Heart right ventricle (tissue), 16 donors: Measurements from ENCODE around the gene GATD1. TPM values are rescaled to one million over a fixed set of nuclear protein-coding genes. Genes with fewer than 3 reads are reported as not detected.

Source experiments
- ATAC-seq, 8 donors: fragments of 200-7000 bp; cut with Tn5 transposase; one replicate each; pipeline ENCODE4 v1.9.1; 2020; ENCODE audit warnings: mild to moderate bottlenecking in 8 of 8, moderate library complexity in 8 of 8, moderate number of reproducible peaks in 1 of 8
- DNase-seq, 2 donors: peaks; one replicate each; pipeline ENCODE4 v3.0.0-alpha.2; 2020
- H3K27ac ChIP-seq, 10 donors: fragments of 200-600 bp; sonication (generic) in 2 of 10; one replicate each; pipeline versions ENCODE4 v1.5.0 to v1.8.0; 2020 to 2022; ENCODE audit warnings: mild to moderate bottlenecking in 3 of 10
- H3K27me3 ChIP-seq, 7 donors: fragments of 200-600 bp; one replicate each; pipeline ENCODE4 v1.8.0; 2021 to 2022; ENCODE audit warnings: mild to moderate bottlenecking in 2 of 7
- H3K36me3 ChIP-seq, 9 donors: fragments of 200-600 bp; sonication (generic) in 1 of 9; one replicate each; pipeline versions ENCODE4 v1.5.0 to v1.8.0; 2020 to 2022; ENCODE audit warnings: mild to moderate bottlenecking in 2 of 9
- H3K4me1 ChIP-seq, 9 donors: fragments of 200-600 bp; sonication (generic) in 1 of 9; one replicate each; pipeline versions ENCODE4 v1.5.0 to v1.8.0; 2020 to 2022; ENCODE audit warnings: mild to moderate bottlenecking in 4 of 9
- H3K4me3 ChIP-seq, 10 donors: fragments of 200-600 bp; sonication (generic) in 2 of 10; one replicate each; pipeline versions ENCODE4 v1.5.0 to v1.8.0; 2020 to 2022; ENCODE audit warnings: mild to moderate bottlenecking in 7 of 10, moderate library complexity in 2 of 10
- H3K9me3 ChIP-seq, 11 donors: fragments of 200-600 bp in 10 of 11; sonication (generic) in 2 of 11; one replicate each; pipeline versions ENCODE4 v1.5.0 to v1.8.0; 2013 to 2022; ENCODE audit warnings: mild to moderate bottlenecking in 2 of 11, control low read depth in 1 of 11, moderate library complexity in 1 of 11
- CTCF ChIP-seq, 9 donors: fragments of 200-600 bp; sonication (generic) in 2 of 9; IDR thresholded peaks; one replicate each; pipeline versions ENCODE4 v1.5.0 to v1.8.0; 2021 to 2022; ENCODE audit warnings: antibody characterized with exemption in 9 of 9, mild to moderate bottlenecking in 5 of 9, moderate library complexity in 1 of 9
- WGBS, 2 donors: extraction: QIAGEN DNeasy Blood & Tissue Kit; methylation state at CpG; one replicate each; pipeline ENCODE4 v1.1.7; 2013; ENCODE audit warnings: inconsistent platforms in 1 of 2; 5-methylcytosine and 5-hydroxymethylcytosine counted together
- intact Hi-C, 10 donors: fragments of 100-400 bp; cut with DNase I; formaldehyde crosslinking; loops; one replicate each; pipeline versions ENCODE4 v1.11.1 to v1.14.2; 2022
- polyA plus RNA-seq, 2 donors: library from polyadenylated mRNA; stranded (reverse); fragments of 200-250 nt; gene quantifications; one replicate each; pipeline ENCODE4 v1.2.3, GENCODE V29; 2013
- total RNA-seq, 10 donors: library from RNA; stranded (reverse); fragmentation: NEBNext Ultra II Directional in 3 of 10; extraction: Animal tissue kit (Norgen Biotek cat#: 25700) in 3 of 10; gene quantifications; one replicate each; pipeline versions ENCODE4 v1.2.1 to v1.2.4, GENCODE V29; 2021 to 2023
- donor health status: Arrhythmogenic right ventricular cardiomyopathy.
- donor health status: ischemic (EF 13 %, LVEDD 7.1; RV severe dilation, severe dysfunction).
- donor health status: healthy with polysubstance abuse.
- donor health status: DM: no; HTN: yes; CAD: no.
- donor health status: DM: no; HTN: no; CAD: no.
- donor health status: ischemic (EF 25% LVEDD 6.9; RV normal size, moderate dysfunction).
- donor health status: ischemic (EF 25% LVEDD 5.7; RV mildly dilated, moderate dysfunction).
- donor health status: healthy.
- donor health status: DM: yes; HTN: yes; CAD: no.
- donor health status: Ischemic cardiomyopathy.
- donor health status: ischemic (EF 35%, LVEDD 5.7; RV mildly dilated, moderate dysfunction).
- donor health status: nonischemic (EF 11% LVEDD 7.7; RV severe dilation, severe dysfunction).
- donor health status: DM: yes; HTN: yes; CAD: no.
- donor health status: PGD.
- donor health status: ischemic (EF 29% LVEDD 5.4; RV normal size, mild dysfunction).
- donor health status: nonischemic (EF 23%, LVEDD 6.1; RV moderate dilation, normal function).

GATD1 gene
- total and polyA plus RNA-seq, 12 donors: 15.0 to 32.4 (median 26.0) TPM

GRCh38 chr11:766936-767210 is 10.4 kb downstream of the GATD1 start:
- intact Hi-C loops: no loop called here
- no peak overlapping the region for H3K4me3 ChIP-seq
- 95 to 97% methylated on average over 2 of the region's 2 CpGs for WGBS, 2 donors
- H3K36me3 ChIP-seq: peaks cover 0 to 91% (median 32%) of the 10 kb centered on the region in 9 donors
- H3K27ac ChIP-seq: no peak overlapping the region
- H3K27me3 ChIP-seq: no peaks in the 10 kb centered on the region
- no peaks in the 10 kb centered on the region for H3K4me1 ChIP-seq
- no peak for ATAC-seq
- no peak for DNase-seq
- H3K9me3 ChIP-seq: no peaks in the 10 kb centered on the region
- TF ChIP-seq CTCF (IDR thresholded peaks at IDR 0.05): no peak

GRCh38 chr11:766106-766935 is 11.0 kb downstream of the GATD1 start:
- ATAC-seq (no peak), DNase-seq (no peak)
- Histone ChIP-seq H3K4me3 (no peak overlapping the region), H3K9me3 (no peaks in the 10 kb centered on the region), H3K4me1 (no peaks in the 10 kb centered on the region), H3K27me3 (no peaks in the 10 kb centered on the region), H3K27ac (no peak overlapping the region), H3K36me3 (peaks cover 0 to 91% (median 37%) of the 10 kb centered on the region in 9 donors)
- whole genome bisulfite sequencing, 2 donors: 79 to 80% methylated on average over 11 of the region's 11 CpGs
- intact Hi-C loops: no loop called here
- TF ChIP-seq CTCF (IDR thresholded peaks at IDR 0.05): no peak

- intact Hi-C loops: no loop called here
- ATAC-seq (no peak), DNase-seq (no peak)
- Histone ChIP-seq H3K27ac (no peak overlapping the region), H3K36me3 (peaks cover 0 to 91% (median 42%) of the 10 kb centered on the region in 9 donors), H3K9me3 (no peaks in the 10 kb centered on the region), H3K4me1 (no peaks in the 10 kb centered on the region), H3K4me3 (no peak overlapping the region), H3K27me3 (no peaks in the 10 kb centered on the region)
- no peak for TF ChIP-seq CTCF (IDR thresholded peaks at IDR 0.05)
- WGBS, 2 donors: 96 to 97% methylated on average over 8 of the region's 8 CpGs
Observed at GRCh38 chr11:765802-766091, 11.5 kb downstream of the GATD1 start.

- Histone ChIP-seq H3K4me3 (no peak overlapping the region), H3K36me3 (peaks cover 0 to 91% (median 42%) of the 10 kb centered on the region in 9 donors), H3K9me3 (no peaks in the 10 kb centered on the region), H3K27me3 (no peaks in the 10 kb centered on the region), H3K4me1 (no peaks in the 10 kb centered on the region), H3K27ac (no peak overlapping the region)
- DNase-seq (peak in 1 of 2 donors; percentile 54), ATAC-seq (peak; percentile 39 to 81 (median 62))
- intact Hi-C loops: no loop called here
- WGBS, 2 donors: 73 to 78% methylated on average over 19 of the region's 19 CpGs
- peak in 8 of 9 donors; percentile 33 to 65 (median 58) for TF ChIP-seq CTCF (IDR thresholded peaks at IDR 0.05)
Observed at GRCh38 chr11:765025-765801, 12.1 kb downstream of the GATD1 start.
